Dermis blood vessel endothelial cell (primary cell): ENCODE results near the gene NR2F1-AS1. TPM values are rescaled to one million over a fixed set of nuclear protein-coding genes. Genes with fewer than 3 reads are reported as not detected.
A peak's percentile ranks its signal among the peaks of the same experiment; 100 is the strongest.

Experiments used
- DNase-seq: peaks from one replicate; pipeline ENCODE4 v3.0.0; 2010
- total RNA-seq: library from RNA; depleted of rRNA; stranded (reverse); fragments of >200 nt; gene quantifications from 2 replicates; pipeline ENCODE4 v1.2.3, GENCODE V29; 2014

The NR2F1-AS1 gene
- total RNA-seq, 1 donor from 2014 or later: 11.2 TPM

DNA sequence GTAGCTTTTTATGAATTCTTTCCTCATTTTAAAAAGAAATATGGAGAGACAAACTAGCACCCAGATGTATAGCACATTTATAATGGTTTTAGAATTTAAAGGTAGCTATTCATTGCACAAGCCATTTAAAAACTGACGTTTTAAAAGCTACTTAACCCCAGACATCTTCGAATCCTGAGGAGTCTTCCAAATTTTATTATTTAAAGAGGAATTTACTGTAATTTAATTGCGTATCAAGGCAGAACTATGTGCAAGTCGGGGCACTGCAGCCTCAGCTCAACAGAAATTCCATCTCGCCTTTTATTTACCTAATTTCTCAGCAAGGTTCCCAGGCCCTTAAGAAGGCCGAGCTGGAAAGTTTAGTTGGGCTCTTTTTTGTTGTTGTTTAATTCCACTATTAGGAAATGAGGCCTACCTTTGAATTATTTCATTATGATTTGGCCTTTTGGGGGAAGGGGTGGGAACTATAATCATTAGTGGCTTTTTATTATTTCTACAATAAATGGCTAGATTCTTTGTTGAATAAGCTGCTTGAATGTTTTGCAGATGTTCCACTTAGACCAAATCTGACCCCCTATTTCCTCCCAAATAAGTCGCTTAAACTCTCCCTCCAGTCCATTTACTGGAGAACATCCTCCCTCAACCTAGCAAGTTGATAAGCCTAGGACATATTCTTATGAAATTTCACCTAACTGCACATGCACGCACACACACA, 22.2 kb upstream of the NR2F1-AS1 start:
- DNase-seq: no peak

- no peak for DNase-seq
Measured at GRCh38 chr5:93602241-93603077, 21.4 kb upstream of the NR2F1-AS1 start.

DNA sequence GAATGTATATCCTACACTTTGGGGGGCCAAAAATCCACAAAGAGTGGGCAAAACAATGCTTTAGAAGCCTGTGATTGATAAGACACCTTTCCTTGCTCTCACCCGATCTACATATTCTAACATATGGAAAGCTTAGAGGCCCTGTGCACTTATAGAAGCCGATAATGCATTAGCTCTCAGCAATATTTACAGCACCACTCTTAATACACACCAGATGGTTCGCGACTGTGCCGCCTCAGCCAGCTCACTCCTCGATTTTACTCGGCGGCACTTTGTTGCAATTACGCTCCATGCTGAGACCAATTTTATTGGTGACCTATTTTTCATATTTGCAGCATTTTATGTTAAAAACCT, 20.8 kb upstream of the NR2F1-AS1 start:
- DNase-seq: no peak

DNA sequence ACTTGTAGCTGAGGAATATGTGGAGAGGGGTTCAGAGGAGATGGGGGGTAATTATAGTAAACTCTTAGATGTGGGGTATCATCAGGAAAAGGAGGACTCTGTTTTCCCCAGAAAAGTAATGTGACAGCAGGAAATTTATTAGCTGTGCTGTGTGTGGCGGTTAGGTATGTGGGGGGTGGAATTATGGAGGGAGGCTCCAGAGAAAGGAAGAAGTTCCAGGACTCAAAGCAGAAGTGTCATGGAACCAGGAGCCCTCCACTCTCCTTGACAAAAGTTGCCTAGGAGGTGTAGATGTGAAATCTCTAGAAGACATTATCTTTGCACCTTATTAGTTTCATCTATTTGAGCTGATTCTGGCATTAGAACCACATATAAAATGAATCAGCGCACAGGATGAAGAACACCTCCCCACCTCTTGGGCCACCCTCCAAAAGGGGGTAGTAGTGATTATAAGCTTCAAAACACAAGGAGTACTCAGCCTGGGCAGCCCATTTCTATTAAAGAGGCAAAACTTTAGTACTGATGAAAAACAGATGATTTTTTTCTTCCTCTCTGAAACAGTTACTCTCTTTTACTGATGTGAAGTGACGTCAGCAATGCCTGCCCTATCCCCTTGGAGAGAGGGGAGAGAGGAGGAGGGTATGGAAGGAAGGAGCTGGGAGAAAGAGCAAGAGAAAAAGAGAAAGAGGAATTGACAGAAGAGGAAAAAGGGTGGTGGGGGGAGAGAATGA, 20.2 kb upstream of the NR2F1-AS1 start:
- no peak for DNase-seq

DNA sequence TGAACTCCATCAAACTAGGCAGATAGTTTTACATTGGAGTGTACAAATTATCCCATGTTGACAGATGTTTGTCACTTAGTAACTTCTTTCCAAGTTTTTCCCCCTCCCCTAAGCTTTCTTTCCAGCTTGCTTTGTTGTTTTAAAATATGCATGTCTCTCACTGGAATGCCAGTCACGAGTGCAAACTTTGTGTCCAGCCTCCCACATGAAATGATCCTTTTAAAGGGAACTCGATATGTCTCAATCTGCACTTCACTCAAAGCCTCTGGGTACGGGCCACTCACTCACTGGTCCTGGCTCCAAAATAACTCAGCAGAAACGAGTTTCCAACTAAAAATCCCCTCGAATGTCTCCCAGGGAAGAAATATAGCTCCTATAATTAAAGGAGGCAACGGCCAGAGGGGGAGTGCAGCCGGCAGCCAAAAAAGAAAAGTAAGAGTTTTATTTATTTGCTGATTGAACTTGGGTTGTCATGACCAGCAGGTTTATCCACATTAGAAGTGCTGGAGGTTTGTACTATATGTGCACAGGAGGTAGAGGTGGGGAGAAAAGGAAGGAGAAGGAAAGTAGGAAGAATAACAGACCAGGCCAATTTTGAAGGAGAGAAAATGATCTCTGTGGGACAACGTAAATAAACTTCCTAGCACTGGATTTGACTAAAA, 19.5 kb upstream of the NR2F1-AS1 start:
- no peak for DNase-seq

DNA sequence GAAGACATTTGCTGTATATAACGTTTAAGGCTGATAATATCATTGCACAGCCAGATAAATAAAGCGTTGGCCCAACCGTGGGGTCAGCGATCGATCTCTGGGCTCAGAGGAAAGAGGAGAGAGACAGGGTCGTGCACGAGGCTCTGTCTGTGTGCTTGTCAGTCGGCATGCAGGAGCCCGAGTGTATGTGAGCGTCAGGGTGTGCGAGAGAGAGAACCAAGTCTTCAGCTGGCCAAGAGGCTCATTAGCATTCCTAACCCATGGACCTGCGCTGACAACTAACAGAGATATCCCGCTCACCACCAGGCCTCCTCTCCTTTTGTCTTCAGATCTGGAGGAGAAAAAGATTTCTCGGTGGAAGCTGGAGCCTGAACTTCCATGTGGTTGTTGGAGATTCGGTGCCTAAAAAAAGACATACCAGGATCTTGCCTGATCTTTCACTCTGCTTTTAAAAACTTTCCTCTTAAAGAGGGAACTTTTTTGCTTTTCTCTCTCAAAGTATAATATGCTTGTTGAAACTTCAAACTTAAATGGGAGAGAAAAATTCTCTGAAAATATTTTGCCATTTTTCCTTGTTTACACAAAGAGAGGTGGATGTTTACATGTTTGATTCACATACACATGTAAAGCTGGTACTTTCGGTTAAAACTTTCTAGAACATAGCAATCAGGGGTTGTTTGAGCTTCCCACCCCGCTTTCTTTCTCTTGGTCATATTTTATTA, 18.5 kb upstream of the NR2F1-AS1 start:
- DNase-seq: no peak

DNA sequence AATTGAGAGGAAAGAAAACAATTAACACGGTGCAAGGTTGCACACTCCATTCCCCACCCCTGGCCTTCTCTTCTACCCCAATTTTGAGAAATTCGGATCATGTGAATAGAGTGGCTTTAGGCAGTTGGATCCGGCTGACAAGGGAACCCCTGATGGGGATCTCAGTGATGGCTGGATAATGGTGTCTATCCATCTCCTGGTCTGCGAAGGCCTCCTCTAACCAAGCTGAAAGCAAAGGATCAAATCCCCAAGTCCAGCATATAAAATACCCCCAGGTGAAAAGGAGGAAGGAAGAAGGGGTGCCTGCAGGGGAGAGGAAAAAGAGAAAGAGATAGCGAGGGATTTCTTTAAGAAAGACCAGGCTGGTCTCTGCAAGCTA, 18.0 kb upstream of the NR2F1-AS1 start:
- DNase-seq: no peak

- no peak for DNase-seq
Measured at GRCh38 chr5:93598091-93599000, 17.3 kb upstream of the NR2F1-AS1 start.

DNA sequence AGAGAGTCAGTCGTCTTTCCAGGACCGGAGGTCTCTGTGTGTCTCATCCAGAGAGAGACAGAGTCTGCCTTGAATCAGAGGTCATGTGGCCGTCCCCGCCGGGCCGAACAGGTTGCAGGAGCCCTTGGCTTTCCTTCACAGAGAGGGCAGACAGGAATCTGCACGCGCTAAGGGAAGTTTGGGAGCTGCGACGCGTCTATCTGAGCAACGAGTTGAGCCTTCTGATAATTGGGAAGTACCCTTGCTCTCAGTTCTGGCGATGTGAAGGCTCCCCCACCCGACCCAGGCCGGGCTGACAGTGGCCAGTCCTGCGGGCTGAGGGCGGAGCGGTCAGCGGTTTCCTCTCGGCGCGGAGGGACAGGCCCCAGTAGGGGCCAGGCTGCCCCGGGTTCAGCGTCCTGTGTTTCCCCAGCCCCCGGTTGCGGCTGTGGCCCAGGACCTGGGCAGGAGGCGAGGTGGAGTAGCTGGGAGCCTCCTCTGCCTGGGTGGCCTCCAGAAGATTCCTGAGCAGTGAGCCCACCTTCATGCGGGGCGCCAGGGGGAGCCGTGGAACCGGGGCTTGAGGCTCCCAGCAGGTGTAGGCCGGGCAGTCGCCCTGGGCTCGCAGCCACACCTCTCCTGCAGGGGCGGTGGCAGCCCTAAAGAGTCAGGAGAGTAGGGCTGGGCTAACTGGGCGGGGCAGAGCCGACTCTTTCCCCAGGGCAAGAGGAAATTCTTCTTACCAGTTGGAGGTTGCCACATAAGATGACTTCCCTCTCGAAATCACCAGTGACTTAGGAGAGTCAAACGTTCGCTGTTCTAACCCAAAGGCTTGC, 15.9 kb upstream of the NR2F1-AS1 start:
- peak; percentile 30 for DNase-seq

- DNase-seq: no peak
Measured at GRCh38 chr5:93596310-93596675, 15.3 kb upstream of the NR2F1-AS1 start.

GRCh38 chr5:93595420-93596147, 14.6 kb upstream of the NR2F1-AS1 start:
- DNase-seq: no peak

GRCh38 chr5:93594591-93595419, 13.8 kb upstream of the NR2F1-AS1 start:
- DNase-seq: no peak

- no peak for DNase-seq
Measured at GRCh38 chr5:93593476-93594131, 12.6 kb upstream of the NR2F1-AS1 start.

DNA sequence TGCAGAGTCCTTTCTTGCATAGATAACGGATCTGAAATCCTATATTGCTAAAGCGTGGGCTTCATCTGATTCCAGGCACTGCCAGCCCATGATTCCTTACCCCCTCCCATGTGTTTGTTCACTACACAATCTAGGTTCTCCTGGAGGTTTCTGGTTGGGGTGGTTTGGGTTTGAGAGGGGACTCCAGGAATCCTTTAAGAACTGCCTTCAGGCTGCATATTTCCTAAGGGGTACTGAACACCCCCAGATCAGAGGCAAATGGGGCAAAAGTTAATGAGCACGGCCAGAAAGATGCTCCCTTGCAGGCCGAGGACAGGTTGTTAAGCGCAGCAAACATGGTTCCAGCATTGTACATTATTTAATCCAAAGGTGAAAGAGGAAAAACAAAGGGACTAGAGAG, 11.9 kb upstream of the NR2F1-AS1 start:
- DNase-seq: no peak

DNA sequence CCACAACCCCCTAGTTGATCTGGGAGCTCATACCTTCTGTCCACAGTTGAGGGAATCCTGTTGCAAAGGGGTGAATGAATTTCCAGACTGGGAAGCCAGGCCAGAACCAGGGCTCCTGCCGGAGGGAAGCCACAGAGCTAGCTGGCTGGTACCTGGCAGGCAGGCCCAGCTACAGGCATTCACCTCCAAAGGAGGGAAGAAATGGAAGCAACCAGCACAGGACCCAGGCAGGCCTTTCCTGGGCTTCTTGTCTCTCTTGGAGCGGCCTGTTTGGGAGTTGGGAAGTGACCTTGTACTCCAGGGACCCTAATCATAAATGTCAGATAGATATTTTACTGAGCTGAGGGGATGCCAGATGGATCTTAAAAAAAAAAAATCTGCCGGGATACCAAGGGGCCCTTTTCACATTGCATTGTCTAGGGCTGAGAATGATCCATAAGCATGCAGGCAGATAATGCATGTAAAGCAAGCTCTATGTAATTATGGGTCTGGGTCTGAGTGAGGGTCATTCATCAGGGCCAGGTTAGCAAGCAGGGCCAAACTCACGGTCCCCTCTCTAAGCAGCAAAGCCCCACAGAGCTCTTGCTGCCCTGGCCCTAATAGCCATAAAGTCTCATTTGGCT, 10.4 kb upstream of the NR2F1-AS1 start:
- DNase-seq: no peak

- no peak for DNase-seq
Measured at GRCh38 chr5:93590493-93590892, 9.5 kb upstream of the NR2F1-AS1 start.

DNA sequence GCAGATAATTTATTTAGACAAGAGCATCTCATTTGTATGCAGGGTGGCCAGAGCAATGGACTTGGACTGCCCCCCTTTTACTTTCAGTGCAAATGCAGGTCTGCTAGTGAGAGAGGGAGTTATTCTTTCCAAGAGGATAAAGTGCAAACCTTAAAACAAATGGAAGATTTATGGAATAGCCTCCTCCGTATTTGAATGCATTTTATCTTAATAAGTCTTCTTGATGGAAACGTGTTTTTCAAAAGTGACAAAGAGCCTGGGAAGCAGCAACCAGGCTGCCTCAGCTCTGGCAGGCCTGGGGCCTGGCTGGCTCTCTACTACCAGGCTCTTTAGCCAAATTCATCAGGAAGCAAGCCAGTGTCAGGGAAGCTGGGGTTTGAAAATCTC, 8.8 kb upstream of the NR2F1-AS1 start:
- no peak for DNase-seq
